NCI-H524 (cell line): ENCODE results near the gene HTRA3.
"Not testable (repeated sequence)": the region's sequence is repeated elsewhere in the genome, so short reads cannot be mapped to it uniquely, and the experiment has no call there.

ENCODE experiments used
- DNase-seq, 2 experiments: peaks; one replicate each; lab custom pipeline; 2025; lab: John Stamatoyannopoulos, UW

HTRA3 gene

DNA sequence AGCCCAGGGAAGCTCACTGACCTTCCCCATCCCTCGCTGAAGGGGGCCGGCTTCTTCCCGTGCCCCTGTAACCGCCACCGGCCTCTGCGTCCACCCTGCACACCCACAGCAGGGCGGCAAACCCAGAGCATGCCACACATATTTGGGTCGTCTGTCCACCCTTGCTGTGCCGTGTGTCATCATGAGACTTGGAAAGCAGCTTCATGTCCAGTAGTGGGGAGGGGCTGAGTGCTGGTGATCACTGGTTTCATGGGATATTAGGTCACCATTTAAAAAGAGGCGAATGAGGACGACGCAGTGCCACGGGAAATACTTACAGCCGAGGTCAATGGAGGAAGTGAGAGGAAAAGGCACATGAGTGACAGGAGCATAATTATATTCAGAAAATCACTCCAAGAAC, 74.8 kb downstream of the HTRA3 start:
- no peak for DNase-seq

DNA sequence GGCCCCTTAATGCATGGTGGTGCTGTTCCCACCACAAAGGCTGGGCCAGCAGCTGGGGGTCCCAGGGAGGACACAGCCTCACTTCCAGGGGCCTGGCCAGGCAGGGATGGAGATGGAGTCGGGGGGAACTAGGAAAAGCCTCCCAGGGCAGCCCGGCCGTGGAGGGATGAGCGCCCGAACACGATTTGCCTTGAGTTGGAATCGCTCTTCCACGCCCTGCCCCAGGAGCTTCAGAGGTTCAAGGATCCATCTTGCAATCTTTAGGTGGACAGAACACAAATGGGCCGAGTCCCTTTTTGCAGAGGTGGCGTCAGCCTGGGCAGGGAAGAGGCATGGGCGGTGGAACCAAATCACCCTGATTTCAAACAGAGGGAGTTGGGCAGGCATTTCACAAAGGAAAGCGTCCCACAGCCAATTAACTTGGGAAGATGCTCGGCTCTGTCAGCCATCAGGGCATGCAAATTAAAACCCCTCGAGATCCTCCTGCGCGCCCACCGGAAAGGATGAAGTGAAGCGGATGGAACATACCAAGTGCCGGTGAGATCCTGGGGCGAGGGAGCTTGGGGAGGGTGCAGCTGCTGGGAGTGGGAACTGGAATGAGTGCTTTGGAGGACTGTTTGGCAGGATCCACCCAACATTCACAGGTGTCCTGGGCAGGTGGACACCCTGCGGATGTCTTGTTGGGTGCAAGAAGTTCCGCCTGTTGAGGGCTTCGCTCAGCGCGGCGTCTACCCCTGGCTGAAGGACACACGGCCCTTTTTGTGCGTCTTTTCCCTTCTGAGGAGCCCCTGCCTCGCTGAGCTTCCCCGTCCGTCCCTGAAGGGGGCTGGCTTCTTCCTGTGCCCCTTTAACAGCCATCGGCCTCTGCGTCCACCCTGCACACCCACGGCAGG, 75.7 kb downstream of the HTRA3 start:
- DNase-seq = no peak

DNA sequence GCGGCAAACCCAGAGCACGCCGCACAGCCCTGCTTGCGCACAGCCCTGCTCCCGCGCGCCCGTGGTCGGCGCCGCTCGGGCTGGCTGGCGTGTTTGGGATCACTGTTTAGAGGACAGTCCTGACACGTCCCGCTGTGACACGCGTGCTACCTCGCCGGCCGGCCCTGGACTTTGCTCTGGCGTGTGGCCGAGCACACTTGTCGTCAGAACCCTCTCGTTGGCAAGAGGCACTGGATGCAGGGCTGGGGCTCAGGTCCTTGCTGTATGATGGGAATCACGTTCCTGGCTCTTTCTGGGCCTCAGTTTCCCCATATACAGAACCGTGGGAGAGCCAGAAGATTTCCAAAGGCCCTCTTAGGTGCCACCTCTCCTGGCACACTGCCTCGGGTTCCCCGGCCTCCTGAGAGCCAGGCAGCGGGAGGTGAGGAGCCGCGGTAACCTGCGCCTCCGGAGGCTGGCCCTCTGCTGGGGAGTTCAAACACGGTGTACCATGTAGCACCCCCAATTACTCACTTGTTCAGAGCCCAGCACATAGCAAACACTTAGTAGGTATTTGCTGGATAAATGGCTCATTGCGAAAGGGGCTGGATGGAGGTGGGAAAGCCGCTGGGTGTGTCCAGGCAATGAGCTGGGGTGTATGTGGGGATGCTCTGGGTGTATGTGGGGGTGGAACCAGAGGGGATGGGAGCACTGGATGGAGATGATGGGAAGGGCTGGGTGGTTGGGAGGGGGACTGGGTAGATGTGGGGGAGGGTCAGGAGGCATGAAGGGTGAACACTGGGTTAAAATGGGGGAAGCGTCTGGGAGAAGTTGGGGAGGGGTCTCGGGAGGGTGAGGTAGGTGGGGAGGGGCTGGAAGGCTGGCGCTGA, 76.6 kb downstream of the HTRA3 start:
- no peak for DNase-seq

DNA sequence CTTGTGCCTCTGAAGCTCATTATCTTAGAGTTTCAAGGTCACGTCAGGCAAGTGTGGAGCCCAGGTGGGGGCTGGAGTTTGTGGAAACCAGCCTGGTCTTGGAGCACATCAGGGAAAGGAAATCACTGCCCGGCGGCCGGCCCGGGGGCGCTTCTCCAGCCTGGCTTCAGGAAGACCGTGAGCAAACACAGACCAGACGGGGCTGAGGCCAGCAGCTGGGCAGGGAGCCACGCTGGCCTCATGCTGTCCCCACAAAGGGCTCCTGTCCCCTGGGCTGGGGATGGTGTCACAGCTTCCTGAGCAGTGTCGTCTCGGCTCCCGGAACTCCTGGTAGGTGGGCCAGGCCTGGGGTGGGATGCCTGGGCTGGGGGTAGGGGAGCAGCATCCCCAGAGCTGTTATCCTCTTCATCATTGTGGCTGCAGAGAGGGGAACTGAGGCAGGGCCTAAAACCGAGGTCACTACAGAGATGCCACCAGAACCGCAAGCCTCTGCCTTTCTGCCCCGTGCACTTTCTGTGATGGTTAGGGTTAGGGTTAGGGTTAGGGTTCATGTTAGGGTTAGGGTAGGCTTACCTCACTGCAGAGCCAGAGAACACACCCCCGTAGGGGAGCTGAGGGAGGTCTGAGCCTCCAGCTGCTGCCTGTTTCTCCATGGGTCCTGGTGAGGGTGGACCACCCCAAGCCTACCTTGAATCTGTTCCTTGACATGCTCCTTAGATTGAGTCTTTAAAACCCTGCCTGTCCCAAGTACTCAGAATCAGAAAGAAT, 77.5 kb downstream of the HTRA3 start:
- DNase-seq = no peak

DNA sequence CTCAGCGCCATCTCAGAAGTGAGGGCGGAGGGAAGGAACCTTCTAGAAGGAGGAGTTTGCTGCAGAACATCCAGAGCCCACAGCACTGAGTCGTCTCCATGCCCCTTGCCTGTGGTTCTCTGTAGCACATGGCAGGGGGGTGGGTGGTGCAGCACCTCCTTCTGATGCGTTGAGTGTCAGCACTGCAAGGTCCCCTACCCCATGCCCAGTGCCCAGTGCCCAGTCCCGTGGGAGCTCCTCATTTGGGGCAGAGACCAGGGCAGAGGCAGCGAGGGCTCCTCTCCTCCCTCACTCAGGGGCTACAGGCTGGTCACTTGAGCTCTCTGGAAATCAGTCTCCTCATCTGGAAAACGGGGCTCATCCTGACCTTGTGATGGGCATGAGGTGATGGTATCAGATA, 78.1 kb downstream of the HTRA3 start:
- no peak for DNase-seq

DNA sequence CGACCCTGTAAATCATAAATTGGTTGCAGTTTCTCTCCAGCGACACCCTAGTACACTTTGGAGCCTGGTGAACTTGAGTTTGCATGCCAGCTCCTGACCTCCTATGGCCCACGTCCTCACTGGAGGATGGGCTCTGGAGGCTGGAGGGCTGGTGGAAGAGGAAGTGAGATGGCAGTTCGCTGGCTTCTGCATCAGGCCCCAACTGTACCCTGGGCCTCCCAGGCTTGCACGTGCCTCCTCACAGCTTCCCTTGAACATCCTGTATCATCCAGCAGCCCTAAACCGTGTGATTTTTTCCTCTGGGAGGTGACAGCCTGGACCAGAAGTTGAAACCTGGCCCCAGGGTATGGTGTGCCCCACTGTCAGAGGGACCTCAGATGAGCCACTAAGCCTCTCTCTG, 78.5 kb downstream of the HTRA3 start:
- DNase-seq = no peak

DNA sequence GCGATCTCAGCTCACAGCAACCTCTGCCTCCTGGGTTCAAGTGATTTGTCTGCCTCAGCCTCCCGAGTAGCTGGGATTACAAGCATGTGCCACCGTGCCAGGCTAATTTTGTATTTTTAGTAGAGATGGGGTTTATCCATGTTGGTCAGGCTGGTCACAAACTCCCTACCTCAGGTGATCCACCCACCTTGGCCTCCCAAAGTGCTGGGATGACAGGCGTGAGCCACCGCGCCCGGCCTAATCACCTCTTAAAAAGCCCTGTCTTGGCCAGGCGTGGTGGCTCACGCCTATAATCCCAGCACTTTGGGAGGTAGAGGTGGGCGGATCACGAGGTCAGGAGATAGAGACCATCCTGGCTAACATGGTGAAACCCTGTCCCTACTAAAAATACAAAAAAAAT, 79.7 kb downstream of the HTRA3 start:
- DNase-seq = not testable (repeated sequence)

DNA sequence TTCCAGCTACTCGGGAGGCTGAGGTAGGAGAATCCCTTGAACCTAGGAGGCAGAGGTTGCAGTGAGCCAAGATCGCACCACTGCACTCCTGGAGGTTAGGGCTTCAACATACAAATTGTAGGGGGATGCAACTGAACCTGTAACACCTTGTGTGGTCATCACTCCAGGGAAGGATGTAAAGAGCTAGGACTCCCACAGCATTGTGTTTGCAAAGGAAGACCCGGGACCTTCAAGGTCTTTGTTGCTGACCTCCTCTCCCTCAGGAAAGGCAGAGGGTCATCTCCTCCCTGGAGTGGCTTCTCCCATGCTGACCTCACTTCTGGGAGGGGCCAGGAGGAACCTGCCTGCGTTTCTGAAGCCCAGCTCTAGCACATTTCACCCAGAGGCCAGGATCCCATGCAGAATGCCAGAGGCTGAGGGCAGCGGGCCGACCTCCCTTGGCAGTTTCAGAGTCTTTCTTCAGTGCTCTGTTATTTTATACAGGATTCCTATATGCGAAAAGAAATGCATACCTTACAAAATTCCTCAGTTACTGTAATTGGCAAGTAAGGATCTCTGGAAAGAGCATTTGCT, 80.2 kb downstream of the HTRA3 start:
- no peak for DNase-seq

DNA sequence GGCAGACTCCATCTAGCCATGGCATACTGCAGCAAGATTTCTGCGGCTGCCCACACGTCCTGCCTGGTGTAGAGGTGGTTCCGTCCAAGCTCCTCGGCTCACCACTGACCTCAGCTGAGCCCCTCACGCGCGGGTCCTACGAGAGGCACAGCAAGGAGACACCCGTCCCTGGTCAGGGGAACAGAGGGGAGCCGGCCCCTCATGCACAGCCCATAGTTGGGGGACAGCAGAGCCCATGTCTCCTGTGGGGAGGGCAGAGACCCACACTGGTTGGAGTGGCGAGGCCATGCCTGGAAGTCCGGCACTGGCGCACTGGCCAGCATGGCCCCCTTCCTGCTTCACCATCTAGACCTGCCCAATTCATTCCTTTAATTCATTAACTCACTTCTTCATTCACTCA, 80.8 kb downstream of the HTRA3 start:
- DNase-seq = no peak

DNA sequence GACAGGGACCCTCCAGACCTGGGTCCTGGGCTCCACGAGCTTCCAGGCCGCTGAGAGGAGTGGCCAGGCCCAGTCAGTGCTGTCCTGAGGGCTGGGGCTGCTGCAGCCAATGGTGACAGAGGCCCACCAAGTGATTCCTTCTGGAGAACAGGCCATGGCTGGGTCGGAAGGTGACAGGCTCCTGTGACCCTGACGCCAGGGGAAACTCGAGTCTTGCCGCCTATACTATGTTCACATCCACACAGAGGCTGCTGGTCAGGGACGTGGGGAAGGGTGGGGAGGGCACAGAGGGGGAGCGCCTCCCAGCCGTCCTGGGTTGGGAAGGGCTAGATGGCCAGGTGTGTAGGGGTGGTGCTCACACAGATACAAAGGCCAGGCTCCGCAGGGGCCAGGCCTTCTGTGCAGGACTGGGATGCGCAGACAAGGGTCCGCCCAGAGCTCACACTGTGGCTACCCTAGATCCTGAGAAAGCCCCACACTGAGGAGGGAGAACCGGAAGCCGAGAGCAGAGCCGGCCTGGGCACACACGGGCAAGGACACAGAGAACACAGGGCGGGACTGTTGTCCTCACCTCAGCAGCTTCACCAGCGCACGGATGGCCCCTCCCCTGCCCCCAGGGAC, 81.4 kb downstream of the HTRA3 start:
- DNase-seq = no peak

DNA sequence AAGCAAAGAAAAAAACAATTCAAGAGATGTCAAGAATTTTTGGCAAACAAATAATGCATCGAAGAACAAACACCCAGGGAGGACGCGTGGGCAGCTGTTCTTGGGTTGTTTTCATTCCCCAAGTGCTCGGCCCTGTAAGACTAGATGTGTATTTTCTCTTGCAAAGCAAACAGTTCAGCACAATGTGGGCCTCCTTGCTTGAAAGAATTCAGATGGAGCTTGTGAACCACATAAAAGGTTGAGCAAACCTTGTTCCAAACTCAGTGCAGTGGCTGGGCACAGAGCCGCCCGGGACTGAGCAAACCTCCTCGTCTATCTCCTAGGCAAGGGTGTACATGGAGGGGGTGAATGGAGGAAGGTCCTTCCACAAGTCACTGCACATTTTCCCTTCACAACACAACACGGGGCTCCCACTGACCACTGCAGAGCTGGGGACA, 82.4 kb downstream of the HTRA3 start:
- DNase-seq = no peak

DNA sequence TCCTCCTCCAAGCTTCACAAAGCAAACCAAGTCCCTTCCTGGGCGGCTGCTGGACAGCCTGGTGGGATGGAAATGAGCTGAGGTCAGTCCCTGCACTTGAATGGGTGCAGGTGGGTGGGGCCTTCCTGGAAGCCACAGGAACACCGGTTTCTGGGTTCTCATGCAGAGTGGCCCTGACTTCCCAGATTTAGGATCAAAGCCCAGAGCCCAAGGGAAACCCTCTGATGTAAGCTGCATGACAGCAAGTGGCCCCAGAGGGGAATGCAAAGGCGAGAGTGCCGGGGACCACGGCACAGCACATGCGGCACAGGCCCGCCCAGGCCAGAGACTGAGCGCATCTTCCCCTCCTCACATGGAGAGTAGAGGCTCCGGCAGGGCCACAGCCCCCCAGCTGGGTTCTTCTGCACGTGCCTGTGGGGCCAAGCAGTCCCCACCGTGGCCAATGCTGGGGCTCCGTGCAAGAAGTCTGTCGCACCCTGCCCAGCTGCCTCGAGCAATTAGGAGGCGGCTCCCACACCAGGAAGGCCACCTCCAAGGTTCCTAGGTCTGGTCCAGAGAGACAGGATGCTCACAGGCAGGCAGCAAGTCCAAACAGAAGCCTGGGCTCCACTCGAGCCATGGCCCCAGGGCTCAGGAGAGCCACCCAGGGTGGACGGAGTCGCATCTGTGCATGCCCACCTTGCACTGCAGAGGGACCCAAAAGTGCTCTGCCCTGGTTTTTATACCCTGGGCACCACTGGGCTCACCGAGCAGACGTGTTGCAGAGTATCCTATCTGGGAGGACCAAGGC, 83.0 kb downstream of the HTRA3 start:
- no peak for DNase-seq

DNA sequence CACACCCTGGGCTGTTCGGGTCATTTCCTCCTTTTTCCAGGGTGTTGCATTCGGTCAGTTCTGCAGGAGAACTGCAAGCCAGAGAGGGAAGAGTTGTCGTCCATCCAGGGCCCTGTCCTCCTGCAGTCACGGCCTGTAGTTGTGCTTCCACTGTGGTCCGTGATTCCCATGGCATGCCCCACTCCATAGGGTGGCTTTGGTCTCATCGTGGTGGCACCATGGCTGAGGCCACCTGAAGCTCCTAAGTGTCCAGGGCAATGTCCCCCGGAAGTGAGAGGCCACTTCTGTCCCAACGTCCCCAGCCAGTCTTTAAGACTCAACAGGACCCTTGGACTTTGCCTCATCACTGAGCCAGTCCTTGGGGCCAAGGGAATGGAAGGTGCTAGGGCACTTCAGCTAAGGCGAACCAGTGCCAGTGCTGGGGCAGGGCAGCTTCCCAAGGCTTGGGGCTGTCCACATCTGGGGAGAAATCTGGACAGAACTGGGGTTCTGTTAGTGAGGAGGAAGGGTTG, 83.7 kb downstream of the HTRA3 start:
- DNase-seq = no peak

DNA sequence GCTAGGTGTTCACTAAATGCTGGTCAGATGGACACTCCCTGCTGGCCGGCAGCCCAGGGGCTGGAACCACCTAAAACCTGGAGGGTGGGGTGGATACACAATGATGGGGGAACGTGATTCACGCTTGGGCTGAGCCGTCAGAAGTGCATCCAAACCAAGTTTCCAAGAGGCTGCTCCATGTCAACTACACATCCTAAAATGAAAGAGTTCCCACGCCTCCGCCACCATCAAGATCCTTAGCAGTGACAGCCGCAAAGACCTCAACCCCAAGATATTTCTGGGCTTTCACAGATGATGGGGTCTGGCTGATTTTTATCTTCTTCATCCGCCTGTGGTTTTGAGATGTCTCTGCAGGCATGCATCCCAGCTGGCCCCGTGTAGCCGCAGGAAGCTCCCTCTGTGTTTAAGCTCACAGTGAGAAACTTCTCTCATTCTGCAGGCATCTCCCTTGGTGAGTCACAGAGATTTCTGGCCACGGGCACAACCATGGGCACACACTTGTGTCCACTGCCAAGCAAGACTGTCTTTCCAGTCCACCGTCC, 84.4 kb downstream of the HTRA3 start:
- DNase-seq = no peak

DNA sequence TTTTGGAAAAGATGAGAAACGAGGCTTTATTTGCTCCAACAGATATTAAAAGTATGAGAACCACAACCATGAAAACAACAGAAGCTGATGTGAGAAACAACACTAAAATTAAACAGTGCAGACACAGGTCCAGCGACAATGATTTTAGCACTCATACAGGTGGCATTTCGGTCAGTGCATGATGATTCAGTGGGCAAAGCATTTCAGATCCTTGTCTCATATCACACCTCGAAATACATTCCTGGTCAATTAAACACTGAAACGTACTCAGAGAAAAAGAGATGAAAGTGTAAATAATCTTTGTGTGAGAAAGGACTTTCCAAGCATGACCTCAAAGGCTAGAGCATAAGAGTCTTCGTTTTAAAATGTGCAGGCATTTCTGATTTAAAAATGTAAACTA, 85.8 kb downstream of the HTRA3 start:
- no peak for DNase-seq

DNA sequence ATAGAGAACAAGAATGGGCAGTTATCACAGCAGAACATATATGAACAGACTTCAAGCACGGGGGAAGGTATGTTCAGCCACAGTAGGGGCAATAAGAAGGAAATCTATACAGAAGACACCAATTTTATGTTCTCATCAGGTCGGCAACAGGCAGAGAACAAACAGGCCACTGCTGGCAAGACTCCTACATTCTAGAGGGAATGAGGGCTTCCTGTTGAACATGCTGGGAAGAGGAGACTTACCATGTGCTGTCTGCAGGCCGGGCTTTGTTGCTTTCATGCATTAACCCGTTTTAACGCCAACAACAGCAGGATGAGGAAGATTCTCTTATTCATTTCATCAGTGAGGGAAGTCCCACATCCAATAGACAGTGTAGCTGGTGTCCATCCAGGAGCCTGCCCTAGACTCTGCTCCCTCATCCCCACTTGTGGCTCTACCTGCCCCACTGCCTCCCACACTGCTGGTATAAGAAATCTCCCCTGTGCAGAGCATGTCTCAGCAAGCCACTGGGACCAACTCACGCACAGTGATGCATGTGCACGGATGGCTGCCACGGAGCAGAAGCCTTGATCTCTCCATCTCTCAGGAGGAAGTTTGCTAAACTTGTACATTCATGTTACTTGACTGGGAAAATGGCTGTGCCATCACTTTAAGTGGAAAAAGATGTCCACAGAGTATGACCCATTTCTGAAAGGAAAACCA, 86.5 kb downstream of the HTRA3 start:
- DNase-seq = no peak
